Adipose tissue (tissue), 3 donors: ENCODE data around the gene GSTK1. TPM values are rescaled to one million over a fixed set of nuclear protein-coding genes. Genes with fewer than 3 reads are reported as not detected.
"Not testable (repeated sequence)": the region's sequence is repeated elsewhere in the genome, so short reads cannot be mapped to it uniquely, and the experiment has no call there.

Experiments used
- H3K27ac ChIP-seq: one replicate; pipeline ENCODE4 v1.5.1; 2013; ENCODE audit warnings: low read depth, low read length
- WGBS, 3 donors: extraction: QIAGEN DNeasy Blood & Tissue Kit; methylation state at CpG; one replicate each; pipeline ENCODE4 v1.1.7; 2013; 5-methylcytosine and 5-hydroxymethylcytosine counted together
- polyA plus RNA-seq, 3 donors: library from polyadenylated mRNA; stranded (reverse); fragments of 200-250 nt; gene quantifications; one replicate each; pipeline ENCODE4 v1.2.3, GENCODE V29; 2013
- donor health status: healthy with polysubstance abuse.
- donor health status: Bipolar disorder and iron deficiency.
- donor health status: healthy.

GSTK1 gene
- polyA plus RNA-seq, result 100 to 1,000 TPM in 2 of 3 donors, 10 to 100 TPM in 1; 89.9 to 213 (median 147) TPM

DNA sequence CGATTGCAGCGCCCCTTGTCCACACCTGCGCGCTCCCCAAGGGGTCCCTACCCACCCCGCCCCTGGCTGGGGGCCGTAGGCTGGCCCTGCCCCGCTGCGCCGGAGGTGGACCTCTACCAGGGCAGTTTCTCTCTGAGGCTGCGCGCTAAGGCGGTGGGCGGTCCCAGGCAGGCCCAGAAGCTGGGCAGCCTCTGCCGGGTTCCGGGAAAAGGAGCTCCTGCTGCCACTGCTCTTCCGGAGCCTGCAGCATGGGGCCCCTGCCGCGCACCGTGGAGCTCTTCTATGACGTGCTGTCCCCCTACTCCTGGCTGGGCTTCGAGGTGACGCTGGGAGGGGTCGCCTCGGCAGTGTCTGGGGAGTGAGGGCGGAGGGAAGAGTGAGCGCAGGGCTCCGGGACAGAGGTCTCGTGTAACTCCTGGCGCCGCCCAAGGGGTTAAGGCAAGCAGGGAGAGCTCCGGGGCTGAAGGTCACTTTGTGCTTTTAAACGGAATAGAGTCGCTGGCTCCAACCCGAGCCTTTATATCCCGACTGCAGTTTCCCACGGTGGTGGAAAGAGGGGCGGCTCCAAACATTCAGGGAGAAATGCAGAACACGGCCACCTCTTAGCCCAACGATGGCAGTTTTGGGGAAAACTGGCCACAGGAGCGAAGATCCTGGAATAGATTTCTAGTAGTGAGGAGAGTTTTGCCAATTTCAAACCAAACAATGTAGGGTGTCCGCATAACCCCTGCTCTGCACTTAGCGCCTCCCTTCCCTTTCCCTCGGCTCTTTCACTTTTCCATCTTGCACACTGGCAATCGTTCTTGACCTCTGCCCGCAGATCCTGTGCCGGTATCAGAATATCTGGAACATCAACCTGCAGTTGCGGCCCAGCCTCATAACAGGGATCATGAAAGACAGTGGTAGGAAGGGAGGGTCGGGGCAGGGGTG is at the start of gene GSTK1:
GSTK1 (plus strand) TSS at position 176 of the 930 bp plus-strand sequence; CDS start at position 249, 73 bp downstream.
- peak within 1 kb of the TSS; percentile 74 for H3K27ac ChIP-seq
- 1% methylated on average over 40 to 48 of the region's 48 CpGs for WGBS, 3 donors

- H3K27ac ChIP-seq, result not testable (repeated sequence)
- 92 to 93% (median 93%) methylated on average over 4 of the region's 4 CpGs for WGBS, 3 donors
These were observed 49.8 kb upstream of the GSTK1 start for GRCh38 chr7:143213478-143213877.

GRCh38 chr7:143214789-143215679 is 48.2 kb upstream of the GSTK1 start:
- H3K27ac ChIP-seq, result no peak overlapping the region
- WGBS, 3 donors, result 18 to 20% (median 20%) methylated on average over 8 of the region's 8 CpGs

DNA sequence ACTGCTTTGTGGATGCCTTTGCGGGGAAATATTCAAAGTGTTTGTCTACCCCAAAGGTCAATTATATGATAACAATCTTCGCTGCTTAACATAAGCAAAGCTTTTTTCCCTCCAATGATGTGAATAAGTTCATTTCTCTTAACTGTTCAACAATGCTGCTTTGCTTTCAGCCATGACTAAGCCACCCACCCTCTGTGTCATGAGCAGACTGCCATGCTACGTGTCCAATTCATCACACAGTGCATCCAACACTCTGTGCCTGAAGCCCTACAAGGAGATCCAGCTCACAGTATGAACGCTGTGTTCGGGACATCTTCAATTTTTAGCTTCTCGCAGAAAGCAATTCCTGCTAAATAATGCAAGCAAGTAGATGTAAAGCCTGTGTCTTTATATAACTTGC is 47.1 kb upstream of the GSTK1 start:
- H3K27ac ChIP-seq, result no peak overlapping the region
- 86 to 93% (median 92%) methylated on average over 6 of the region's 6 CpGs for WGBS, 3 donors

DNA sequence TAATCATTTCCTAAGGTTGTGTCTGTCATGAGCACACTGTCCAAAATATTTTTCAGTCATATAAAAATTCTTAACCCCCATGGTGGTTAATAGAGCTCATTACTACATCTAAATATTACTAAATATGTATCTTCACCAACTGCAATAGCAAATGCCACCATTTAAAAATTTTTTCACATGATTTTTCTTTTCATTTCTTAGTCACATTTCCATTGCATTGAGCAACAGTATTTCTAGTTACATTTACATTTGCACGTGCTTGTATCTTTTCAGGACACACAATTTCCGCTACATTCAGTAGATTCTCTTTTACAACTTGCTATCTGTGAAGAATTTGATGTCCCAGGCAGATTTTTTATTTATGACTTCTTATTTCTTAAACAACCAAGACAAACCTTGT is 46.6 kb upstream of the GSTK1 start:
- no peak overlapping the region for H3K27ac ChIP-seq
- 83 to 90% (median 89%) methylated on average over 2 of the region's 2 CpGs for WGBS, 3 donors

GRCh38 chr7:143217806-143218205 is 45.4 kb upstream of the GSTK1 start:
- no peak overlapping the region for H3K27ac ChIP-seq
- WGBS, 3 donors, result 74 to 85% (median 81%) methylated on average over 2 of the region's 2 CpGs

DNA sequence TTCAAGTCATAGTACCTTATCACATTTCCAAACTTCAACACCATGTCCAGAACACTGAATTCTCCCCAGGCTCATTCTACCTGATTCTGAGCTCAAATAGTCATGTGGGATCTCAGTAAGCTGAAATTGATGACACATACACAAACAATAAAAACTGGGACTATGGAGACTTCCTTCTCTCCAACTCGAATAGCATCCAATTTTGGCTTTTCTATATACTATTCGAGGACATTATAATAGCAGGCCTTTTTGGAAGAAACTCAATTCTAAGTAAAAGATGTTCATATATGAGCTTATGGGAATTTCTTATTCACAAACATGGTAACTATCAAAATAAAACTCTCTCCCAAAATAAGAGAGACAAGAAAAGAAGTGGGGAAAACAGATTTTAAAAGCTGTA is 42.0 kb upstream of the GSTK1 start:
- WGBS, 3 donors, result 69 to 77% (median 70%) methylated on average over 2 of the region's 2 CpGs
- no peak overlapping the region for H3K27ac ChIP-seq

GRCh38 chr7:143221737-143222136 is 41.5 kb upstream of the GSTK1 start, which contains the start of gene TAS2R40:
Gene TAS2R40, plus strand, starts transcription at chr7:143222037. Its CDS starts 42 bp downstream, at chr7:143222079.
- WGBS, 3 donors, result 64 to 93% (median 84%) methylated on average over 3 of the region's 3 CpGs
- no peak within 1 kb of the TSS for H3K27ac ChIP-seq

- H3K27ac ChIP-seq, result no peak overlapping the region
- WGBS, 3 donors, result 57 to 77% (median 58%) methylated on average over 7 of the region's 7 CpGs
These were observed 40.5 kb upstream of the GSTK1 start for GRCh38 chr7:143222782-143223181.

GRCh38 chr7:143223784-143224183 is 39.5 kb upstream of the GSTK1 start:
- H3K27ac ChIP-seq, result no peak overlapping the region
- 58 to 72% (median 61%) methylated on average over 4 of the region's 4 CpGs for WGBS, 3 donors

GRCh38 chr7:143225047-143225446 is 38.2 kb upstream of the GSTK1 start:
- WGBS, 3 donors, result 84 to 90% (median 85%) methylated on average over 5 of the region's 5 CpGs
- no peak overlapping the region for H3K27ac ChIP-seq

- no peak overlapping the region for H3K27ac ChIP-seq
- 31 to 53% (median 45%) methylated on average over 1 of the region's 1 CpG for WGBS, 3 donors
These were observed 35.4 kb upstream of the GSTK1 start for GRCh38 chr7:143227806-143228205.

DNA sequence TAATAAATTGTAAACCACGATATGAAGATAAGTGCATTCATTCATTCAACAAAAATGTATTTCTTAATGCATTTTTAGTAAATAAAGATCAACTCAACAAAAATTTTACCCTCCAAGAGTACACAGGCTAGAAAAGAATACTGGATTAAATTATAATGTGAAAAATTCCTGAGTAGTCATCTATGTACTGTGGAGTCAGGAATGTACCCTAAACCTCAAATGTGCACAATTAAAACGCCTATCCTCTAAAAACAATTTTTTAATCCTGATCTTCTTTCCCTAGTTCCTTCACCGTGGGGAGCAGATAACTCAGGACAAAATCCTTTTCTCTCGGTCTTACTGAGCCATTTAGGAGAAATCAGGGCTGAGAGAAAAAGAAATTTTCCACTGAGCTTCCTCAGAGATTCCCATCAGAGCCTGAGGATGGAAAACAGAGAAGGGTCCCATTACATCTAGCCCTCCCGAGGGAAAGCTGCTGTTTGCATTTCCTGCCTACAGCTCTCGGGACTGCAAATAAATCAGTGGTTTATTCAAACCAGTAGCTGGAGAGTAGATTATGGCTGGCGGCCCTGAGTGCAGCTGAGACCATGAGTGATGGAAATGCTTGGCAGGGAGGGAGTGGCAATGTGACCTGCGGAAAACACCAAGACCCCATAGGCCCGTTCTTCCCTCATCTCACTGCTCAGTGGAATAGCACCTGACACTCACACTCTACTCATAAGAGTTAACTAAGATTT is 34.0 kb upstream of the GSTK1 start:
- no peak overlapping the region for H3K27ac ChIP-seq
- whole genome bisulfite sequencing, 3 donors, result 48 to 53% (median 49%) methylated on average over 9 of the region's 9 CpGs

GRCh38 chr7:143230602-143231457 is 32.4 kb upstream of the GSTK1 start:
- H3K27ac ChIP-seq, result no peak overlapping the region
- WGBS, 3 donors, result 94 to 100% (median 97%) methylated on average over 2 of the region's 2 CpGs

DNA sequence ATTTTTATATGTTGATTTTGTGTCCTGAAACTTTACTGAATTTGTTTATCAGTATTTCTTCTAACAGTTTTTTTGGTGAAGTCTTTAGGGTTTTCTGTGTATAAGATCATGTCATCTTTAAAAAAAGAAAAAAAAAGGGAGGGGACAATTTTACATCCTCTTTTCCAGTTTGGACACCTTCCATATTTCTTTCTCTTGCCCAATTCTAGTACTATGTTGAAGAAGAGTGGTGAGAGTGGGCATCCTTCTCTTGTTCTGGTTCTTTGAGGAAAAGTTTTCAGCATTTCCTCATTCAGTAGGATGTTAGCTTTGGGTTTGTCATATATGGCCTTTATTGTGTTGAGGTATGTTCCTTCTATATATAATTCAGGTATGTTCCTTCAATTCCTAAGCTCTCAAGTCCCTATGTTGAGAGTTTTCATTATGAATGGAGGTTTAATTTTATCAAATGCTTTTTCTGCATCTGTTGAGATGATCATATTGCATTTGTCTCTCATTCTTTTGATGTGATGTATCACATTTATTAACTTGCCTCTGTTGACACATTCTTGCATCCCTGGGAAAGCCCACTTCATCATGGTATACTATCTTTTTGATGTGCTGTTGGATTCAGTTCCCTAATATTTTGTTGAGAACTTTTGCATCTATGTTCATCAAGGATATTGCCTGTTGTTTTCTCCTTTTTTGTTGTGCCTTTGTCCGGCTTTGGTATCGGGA is 29.3 kb upstream of the GSTK1 start:
- H3K27ac ChIP-seq, result no peak overlapping the region
- WGBS, 3 donors, result 91 to 97% (median 94%) methylated on average over 2 of the region's 2 CpGs

DNA sequence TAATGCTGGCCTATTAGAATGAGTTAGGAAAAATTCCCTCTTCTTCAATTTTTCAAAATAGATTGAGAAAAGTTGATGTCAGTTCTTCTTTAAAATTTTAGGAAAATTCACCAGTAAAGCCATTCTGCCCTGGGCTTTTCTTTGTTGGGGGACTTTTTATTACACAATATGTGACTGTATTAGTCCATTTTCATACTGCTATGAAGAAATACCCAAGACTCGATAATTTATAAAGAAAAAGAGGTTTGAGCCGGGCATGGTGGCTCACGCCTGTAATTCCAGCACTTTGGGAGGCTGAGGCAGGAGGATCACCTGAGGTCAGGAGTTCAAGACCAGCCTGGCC is 28.7 kb upstream of the GSTK1 start:
- no peak overlapping the region for H3K27ac ChIP-seq
- 78 to 85% (median 83%) methylated on average over 3 of the region's 3 CpGs for WGBS, 3 donors

DNA sequence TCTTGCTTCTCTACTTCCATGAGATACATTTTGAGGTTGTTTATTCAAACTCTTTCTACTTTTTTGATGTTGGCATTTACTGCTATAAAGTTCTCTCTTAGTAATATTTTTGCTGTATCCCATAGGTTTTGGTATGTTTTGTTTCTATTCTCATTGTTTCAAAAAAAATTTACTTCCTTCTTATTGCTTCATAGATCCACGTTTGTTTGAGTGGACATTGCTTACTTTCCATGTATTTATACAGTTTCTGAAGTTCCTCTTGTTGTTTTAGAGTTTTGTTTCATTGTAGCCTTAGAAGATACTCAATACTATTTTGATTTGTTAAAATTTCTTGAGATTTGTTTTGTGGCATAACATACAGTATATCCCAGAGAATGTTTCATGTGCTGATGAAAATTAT is 27.7 kb upstream of the GSTK1 start:
- H3K27ac ChIP-seq, result no peak overlapping the region
- 19 to 26% (median 21%) methylated on average over 1 of the region's 1 CpG for WGBS, 3 donors
